HG03521 (cell line): ENCODE measurements around the gene PEX6.
A peak's percentile ranks its signal among the peaks of the same experiment; 100 is the strongest.
"Not testable (repeated sequence)": the region's sequence is repeated elsewhere in the genome, so short reads cannot be mapped to it uniquely, and the experiment has no call there.

ENCODE experiments used
- ATAC-seq: cut with Tn5 transposase; IDR thresholded peaks from one replicate; pipeline ENCODE4 v1.9.1; 2021; ENCODE audit warnings: mild to moderate bottlenecking, moderate library complexity; ENCODE audit not compliant: unreplicated experiment

PEX6 gene

DNA sequence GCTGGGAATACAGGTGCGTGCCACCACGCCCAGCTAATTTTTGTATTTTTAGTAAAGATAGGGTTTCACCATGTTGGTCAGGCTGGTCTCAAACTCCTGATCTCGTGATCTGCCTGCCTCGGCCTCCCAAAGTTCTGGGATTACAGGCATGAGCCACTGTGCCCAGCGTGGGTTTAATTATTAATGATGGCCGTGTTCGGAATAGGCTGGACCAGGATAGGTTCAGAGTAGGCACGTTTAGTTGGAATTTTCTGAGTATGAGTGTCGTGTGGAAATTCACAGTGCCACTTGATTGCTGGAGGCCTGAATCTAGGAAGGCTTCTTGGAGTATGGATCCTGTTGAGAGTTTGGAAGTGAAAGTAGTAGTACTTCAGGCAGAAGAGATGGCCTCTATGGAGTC, 19.2 kb upstream of the PEX6 start:
- ATAC-seq: not testable (repeated sequence)

DNA sequence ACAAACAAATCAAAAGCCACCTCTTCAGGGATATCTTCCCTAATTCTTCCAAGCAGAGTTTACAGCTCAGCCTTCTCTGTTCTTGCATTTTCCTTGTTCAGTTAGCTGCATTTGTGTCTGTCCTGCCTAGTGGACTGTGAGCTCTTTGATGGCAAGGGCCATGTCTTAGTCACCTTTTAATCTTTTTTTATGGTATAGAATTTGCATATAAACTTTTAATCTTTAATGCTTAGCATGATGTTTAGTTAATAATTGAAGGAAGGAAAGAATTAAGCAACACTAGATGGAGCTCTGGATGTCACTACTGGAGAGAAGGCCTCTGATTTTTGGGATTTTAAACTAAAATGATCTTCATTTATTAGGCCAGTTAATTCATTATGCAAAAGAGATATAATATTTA, 17.5 kb upstream of the PEX6 start:
- no peak for ATAC-seq

DNA sequence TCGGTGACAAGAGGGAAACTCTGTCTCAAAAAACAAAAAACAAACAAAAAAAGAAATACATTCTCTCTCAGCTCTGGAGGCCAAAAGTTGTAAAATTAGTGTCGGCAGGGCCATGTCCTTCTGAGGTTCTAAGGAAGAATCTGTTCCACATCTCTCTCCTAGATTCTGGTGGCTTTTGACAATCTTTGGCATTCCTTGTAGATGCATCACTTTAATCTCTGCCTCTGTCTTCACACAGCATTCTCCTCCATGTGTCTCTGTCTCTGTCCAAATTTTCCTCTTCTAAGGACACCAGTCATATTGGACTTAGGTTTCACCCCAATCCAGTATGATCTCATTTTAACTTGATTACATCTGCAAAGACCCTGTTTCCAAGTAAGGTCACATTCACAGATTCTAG, 14.5 kb upstream of the PEX6 start:
- ATAC-seq: no peak

DNA sequence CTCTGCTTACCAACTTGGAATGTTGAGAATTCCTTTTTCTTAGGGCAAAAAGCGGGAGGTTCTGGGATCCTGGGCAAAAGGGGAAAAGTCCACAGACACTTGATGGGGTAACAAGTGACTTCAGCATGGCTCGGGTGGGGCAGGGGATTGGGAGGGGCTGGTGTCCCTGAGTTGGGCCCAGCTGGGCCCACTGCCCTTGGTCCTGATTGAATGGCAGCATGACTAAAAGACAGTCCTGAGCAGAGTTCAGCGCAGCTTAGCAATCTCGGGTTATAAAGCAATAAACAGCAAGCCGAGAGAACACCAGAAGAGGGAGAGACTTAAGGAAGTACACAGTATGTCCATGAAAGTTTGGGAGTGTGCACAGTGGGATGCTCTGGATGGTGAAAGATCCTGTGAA, 10.9 kb upstream of the PEX6 start:
- no peak for ATAC-seq

DNA sequence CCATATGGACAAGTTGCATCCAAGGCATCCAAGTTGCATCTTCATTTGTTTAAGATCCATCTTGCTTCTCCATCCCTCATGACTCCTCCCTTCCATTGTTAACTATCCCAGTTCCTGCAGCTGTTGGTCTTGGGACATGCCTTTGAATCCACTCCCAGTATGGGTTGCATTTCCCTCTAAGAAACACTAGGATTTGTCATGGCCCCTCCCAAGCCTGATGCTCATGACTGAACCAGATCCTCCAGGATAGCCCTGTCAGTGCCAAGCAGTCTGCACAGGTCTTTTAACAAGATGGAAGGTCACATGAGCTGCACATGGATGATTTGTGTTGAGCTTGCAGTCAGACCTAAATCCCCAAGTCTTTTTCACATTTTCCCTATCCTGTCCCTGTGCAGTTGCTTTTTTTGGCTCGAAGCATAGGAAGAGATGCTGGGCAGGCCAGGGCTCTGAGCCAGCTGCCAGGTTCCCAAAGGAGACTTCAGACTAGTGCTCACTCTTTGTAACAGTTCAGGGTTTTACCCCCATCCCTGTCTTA, 9.6 kb upstream of the PEX6 start:
- no peak for ATAC-seq

DNA sequence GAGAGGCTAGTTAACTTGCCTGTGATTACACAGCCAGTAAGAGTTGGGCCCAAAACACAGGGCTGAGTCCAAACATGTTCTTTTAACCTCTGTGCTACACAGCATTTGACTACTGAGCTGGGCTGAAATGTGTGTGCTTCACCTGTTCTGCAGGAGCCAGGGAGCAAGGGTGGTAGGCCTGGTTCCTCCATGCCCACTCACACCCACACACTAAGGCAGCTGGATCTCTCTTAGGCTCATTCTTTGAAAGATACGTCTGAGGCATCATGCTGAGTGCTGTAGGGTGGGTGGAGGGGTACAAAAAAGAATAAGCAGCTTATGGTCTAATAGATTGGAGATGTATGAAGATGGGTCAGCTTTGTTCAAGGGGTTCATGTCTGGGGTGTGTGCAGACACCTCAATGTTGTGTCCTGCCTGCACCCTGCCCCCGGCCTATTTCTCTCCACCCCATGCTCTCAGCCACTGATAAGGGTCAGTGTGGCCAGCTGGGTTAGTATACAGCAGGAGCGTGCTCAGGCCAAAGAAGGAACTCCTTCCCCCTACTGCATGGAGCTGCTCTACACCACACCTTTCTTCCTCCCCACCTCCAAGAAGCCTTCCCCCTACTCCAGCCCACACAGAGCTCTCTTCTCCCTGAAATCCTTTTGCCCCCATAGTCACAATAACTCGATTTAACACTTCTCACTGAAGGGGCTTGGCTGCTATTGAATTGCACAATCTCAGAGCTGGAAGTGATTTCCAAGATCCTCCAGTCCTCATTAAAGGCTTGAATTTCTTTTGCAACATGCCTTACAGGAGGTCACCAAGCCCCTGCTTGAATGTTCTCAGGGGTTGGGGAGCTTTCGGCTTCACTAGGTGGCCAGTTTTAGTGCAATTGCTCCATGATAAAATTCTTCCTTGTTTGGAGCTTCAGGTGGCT, 8.8 kb upstream of the PEX6 start:
- ATAC-seq: no peak

DNA sequence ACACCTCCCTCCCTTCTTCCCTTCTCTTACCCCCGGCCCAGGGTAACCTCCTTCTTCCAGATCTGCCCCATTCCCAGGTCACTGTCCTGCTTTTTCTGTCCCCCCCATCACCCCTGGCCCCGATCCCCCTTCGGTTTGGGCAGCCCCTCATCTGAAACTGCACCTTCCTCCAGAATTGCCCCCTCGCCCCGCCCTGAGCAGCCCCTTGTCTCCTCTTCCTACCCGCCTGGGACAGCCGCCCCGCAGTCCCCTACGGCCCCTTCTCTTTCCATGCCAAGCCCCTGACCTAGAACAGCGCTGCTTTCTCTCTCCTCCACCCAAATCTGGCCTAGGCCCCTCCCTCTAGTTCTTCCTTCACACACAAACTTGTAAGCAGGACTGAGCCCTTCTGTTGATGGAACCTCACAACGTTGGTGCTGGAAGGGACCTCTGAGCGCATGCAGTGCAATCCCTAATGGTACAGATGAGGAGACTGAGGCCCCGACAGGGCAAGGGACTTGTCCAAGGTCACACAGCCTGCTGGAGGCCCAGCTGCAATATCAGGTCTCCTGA, 6.0 kb upstream of the PEX6 start:
- no peak for ATAC-seq

DNA sequence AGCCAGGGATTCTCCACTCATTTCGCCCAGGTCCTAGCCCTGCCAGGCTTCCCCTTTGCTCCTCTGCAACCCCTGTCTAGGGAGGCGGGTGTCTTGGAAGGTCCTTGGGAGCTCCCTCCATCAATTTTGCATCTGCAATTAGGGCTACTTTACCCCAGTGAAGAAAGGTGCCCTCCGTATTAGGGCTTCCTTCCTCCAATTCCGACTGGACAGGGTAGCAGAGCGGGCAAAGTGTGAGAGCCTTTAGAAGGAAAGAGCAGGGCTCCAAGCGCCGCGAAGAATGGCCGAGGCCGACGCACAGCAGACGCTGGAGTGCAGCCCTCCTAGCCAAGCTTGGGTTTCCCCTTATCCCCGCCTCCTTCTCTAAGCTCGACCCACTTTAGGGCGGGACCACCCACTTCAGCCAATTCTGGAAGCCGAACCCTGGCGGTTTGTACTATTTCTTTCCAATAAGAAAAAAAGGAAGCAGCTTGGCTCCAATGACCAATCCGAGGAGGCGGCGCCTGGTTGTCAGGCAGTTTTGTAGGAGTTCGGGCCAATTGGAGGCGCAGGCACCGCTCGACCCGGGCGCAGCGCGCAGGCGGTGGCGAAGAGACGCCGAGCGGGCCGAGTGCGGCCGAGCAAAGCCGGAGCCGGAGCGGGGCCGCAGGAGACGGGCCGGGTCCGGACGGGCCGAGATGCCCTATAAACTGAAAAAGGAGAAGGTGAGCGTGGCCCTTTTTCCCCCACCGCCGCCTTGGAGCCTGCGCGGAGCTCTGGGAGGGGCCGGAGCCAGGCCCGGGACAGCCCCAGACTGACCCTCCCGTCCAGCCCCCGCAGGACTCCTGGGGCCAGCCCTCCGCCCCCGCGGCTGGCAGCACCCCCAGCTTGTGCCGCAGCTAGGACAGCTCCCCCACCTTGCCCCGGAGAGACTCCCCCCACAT, 5.3 kb upstream of the PEX6 start, which contains the start of gene PPP2R5D:
TSS of gene PPP2R5D (plus strand) at position 570 of the 923 bp plus-strand sequence. CDS start at position 678, 108 bp downstream.
- ATAC-seq: peak; percentile 93

DNA sequence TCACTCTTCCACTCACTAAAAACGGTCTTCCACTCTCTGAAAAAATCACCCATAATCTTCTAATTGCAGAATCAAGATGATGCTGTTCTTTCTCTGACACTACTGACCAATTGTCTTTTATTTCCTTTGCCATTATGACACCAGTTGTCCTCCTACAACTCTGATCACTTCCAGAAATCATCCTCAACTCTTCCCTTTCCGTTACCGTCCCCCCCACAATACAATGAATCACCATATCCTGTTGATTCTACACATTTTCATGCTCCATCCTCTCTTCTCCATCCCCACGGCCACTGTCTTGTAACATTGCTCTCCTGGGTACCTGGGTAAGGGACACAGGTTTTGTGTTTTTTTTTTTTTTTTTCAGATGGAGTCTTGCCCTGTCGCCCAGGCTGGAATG, 2.9 kb upstream of the PEX6 start:
- no peak for ATAC-seq

DNA sequence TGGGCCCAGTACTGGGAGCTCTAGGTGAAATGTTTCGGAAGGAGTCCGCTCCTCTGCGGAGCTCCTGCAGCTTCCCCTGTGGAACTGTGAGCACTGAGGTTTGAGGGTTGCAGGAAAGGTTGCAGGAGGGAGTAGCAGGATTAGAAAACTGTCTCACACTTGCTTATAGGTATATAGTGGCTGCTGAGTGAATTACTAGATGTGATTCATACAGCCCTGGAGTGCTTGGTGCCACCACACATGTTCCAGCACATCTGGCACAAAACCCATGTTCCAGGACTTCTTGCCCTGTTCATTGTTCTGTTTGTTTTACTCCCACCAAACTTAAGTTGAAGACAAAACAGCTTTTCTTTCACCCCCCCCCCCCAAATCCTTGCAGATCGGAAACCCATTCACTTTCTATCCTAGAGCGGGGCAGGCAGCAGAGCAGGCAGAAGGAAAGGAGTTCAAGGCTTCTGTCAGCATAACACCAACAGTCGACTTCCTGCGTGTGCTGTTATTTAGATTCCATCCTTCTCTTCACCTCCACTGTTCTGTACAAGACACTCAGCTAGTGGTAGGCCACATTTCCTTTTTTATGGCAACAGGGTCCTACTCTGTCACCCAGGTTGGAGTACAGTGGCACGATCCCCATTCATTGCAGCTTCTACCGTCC, 669 bp upstream of the PEX6 start:
- no peak for ATAC-seq

DNA sequence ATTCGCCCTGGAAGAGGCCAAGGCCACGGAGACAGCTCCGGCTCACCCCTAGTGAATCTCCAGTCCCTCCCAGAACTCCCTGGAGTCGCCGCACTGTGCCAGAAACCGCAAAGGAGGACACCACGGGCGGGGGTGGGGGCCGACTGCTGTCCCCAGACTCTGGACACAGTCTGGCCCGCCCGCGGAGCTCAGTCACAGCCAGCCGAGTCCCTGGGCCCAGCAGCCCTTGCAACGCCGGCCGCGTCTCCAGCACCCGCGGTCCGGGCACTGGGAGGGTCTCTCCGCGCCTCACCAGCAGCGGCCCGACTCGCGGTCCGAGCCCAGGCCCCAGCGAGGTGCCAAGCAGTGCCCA, 518 bp downstream of the PEX6 start:
- peak; percentile 28 for ATAC-seq

DNA sequence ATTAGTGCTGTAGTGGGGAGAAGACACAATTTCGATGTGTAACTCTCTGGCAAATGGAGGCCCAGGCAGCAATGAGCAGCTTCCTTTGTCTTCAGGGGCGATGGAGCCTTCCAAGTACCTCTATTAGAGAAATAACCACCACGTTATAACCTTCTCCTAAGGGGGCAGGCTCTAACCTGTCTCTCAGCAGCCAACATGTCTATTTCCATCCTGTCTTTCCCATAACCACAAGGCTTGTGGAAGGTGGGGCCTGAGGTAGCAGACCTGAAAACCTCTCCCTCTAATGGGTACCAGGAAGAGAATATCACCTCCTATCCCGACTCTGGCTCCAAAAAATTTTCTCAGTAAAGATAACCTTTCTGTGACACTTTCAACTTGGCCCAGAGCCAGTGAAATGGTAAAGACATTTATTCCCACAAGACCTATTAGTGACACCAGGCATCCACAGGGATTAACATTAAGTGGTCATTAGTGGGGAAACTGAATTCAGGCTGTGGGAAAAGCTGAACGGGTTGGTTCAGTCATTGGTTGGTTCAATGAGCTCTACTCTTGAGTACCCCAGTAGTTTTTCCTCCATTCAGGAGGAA, 4.0 kb downstream of the PEX6 start:
- no peak for ATAC-seq

DNA sequence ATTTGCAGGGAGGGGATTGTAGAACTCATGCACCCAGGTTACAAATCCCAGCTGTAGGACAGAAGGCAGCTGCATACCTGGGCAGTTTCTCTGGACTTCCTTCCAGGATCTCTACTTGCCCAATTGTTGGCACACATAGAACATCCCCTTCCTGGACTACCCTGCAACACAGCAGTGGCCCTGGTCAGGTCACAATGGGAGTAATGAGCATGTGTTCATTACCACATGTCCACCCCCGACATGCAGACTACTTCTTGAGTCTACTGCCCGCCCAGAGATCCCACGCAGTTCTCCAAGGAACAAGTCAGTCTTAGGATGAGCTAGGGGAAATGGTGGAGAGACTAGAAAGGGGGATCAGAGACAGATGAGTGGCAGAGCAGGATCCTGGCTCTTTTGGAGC, 5.1 kb downstream of the PEX6 start:
- ATAC-seq: no peak

DNA sequence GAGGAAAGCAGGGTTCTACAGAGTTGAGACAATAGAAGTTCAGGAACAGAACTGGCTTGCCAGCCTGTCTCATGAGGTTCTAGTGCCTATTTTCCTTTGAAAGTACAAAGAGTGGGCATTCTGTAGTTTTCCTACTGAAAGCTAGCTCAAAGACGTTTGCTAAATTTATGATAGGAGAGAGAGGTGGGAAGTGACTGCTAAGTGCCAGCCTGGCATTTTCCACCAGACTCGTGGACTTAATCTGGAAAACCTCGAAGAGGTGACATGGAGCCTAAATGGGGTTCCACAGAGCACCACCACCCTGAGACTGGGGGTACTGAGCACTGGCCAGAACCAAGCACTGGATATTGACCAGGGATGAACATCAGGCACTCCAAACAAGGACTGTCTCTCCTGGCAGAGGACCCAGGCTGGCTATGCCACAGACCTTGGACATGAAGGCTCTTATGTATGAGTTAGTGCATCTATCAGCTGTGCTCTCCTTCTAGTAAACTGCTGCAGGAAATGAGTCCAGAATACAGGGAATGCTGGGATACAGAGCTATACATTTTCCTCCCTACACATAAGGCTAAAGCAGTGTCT, 7.1 kb downstream of the PEX6 start:
- no peak for ATAC-seq

DNA sequence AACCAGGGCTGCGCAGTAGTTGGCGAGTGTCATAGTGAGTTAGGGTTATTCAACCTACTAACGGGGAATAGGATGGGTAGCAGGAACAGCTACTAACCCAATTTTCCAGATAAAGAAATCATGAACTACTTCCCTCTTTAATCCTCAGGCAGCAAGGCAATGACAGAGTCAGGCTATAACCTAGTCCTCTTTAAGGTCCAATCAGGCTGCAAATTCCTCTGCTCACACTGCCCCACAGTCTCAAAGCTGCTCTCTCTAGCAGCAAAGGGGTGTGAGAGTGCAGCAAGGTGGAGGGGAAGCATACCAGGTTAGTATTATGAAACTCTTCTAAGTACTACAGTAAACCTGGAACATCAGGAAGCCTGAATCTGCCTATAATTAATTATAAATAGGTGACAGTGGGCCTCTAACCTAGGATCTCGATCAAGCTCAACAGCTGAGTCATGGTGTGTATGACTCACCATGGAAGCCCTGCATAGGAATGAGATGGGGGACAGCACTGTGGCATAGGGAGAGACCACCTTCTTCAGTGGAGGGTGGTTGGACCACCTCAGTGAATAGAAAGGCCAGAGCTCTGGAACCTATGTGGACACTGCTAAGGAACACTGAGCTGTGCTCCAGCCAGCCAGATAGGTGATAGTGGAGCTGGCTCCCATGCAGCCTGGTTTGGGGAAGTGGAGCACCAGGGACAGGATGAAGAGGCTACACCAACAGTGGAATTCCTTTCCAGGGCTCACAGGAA, 7.9 kb downstream of the PEX6 start:
- no peak for ATAC-seq

DNA sequence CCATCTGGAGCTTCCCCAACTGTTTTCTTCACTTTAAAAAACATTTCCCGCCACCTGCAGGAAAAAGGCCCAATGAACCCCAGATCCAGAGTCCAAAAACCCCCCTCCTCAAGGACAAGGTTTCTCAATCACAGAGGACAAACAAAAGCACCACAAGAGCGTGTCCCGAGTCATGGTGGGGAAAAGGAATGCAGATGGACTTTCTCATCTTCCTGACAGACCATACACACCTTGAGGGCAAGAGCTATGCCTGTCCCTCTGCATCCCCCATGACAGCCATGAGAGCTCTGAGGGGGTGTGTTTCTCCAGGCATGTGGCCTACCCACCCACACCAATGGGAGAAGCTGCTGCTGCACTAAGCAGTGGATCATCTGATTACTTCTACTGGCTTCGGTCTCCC, 9.0 kb downstream of the PEX6 start:
- ATAC-seq: no peak

DNA sequence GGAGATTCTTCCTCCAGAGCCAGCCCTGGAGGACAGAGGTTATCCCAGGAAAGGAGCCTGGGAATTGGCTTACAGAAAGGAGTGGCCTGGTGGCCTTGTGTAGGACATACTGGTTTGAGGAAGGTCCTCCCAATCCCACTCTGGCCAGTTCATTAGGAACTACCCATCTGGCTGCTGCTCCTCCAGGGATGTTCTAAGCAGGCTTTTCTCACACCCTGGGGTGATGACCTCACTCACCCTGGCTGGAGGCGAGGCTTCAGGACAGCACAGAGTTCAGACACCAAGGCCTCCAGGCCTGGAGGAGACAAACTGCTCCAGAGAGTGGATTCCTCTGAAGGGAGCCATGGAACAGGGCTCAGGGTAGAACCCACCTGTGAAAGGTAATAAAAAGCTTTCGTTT, 9.6 kb downstream of the PEX6 start:
- ATAC-seq: no peak

DNA sequence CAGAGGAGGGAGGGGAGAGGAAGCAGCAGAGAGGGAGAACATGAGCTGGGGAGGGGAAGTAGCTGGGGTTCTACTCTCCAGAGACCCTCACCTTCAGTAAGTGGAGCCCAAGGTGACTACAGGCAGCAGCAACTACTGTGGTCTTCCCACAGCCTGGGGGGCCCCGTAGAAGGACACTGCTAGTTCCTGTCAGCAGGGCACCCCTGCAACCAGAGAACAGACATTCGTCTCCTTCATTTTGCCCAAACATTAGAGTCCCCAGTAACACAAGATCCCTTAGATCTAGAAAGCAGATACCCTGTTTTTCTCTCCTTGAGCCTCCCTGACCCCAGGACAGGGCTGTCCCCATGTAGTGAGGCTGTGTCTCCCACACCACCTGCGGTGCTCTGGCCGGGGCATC, 10.2 kb downstream of the PEX6 start:
- ATAC-seq: no peak

DNA sequence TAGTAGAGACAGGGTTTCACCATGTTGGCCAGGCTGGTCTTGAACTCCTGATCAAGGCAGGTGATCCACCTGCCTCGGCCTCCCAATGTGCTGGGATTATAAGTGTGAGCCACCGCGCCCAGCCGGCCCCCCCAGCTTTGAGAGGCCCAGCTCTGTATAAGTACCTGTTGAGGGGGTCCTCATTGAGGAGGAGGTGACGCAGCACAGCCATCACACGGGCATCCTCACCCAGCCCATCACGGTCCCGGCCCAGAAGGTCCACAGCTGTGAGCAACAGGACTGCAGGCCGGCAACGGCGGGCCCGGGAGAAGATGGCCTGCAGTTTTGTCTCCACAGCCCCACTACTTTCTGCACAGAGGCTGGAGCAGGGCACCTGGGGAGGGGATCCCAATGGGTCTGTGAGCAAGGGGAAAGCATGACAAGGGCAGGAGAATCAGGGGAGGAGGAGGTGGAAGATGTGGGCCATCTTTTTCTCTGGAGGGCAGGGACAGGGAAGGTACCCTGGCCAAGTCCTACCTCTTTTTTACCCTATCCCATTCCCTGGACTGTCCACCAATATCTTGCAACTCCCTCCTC, 10.8 kb downstream of the PEX6 start:
- no peak for ATAC-seq
